MCF 10A (cell line): ENCODE results near the gene ZNF585A. TPM values are rescaled to one million over a fixed set of nuclear protein-coding genes. Genes with fewer than 3 reads are reported as not detected.
A peak's percentile ranks its signal among the peaks of the same experiment; 100 is the strongest.
"Not testable (repeated sequence)": the region's sequence is repeated elsewhere in the genome, so short reads cannot be mapped to it uniquely, and the experiment has no call there.

ENCODE experiments used
- BruUV-seq: library from RNA; stranded (reverse); fragments of 400-500 nt; replicated peaks from 2 replicates; lab custom pipeline; 2021; lab: Mats Ljungman, UMichigan
- CTCF ChIA-PET: fragments of 300-600 bp; sonication (Branson Sonifier 250); formaldehyde crosslinking; extraction: SDS; loops from one replicate; lab custom pipeline; 2021; ENCODE audit warnings: antibody characterized with exemption, inconsistent platforms; lab: Yijun Ruan, JAX
- POLR2A ChIA-PET: fragments of 300-600, 350-650 bp; sonication (Branson Sonifier 250); formaldehyde crosslinking; extraction: SDS; loops from one replicate; lab custom pipeline; 2020; ENCODE audit warnings: antibody characterized with exemption, inconsistent platforms; lab: Yijun Ruan, JAX
- DNase-seq: peaks from one replicate; pipeline ENCODE4 v3.0.0-alpha.2; 2018; ENCODE audit not compliant: unreplicated experiment
- H3K27ac Mint-ChIP-seq: one replicate; pipeline ENCODE4 v1.8.0; 2022; ENCODE audit warnings: mild to moderate bottlenecking, low read depth, mixed read lengths; ENCODE audit not compliant: unreplicated experiment
- H3K27me3 Mint-ChIP-seq: one replicate; pipeline ENCODE4 v1.8.0; 2022; ENCODE audit warnings: mixed read lengths; ENCODE audit not compliant: insufficient read depth, unreplicated experiment
- H3K36me3 Mint-ChIP-seq: one replicate; pipeline ENCODE4 v1.8.0; 2022; ENCODE audit warnings: mild to moderate bottlenecking, moderate library complexity, mixed read lengths; ENCODE audit not compliant: insufficient read depth, unreplicated experiment
- H3K4me1 Mint-ChIP-seq: one replicate; pipeline ENCODE4 v1.8.0; 2022; ENCODE audit warnings: mixed read lengths; ENCODE audit not compliant: insufficient read depth, unreplicated experiment
- H3K4me3 Mint-ChIP-seq: one replicate; pipeline ENCODE4 v1.8.0; 2022; ENCODE audit warnings: mild to moderate bottlenecking, moderate library complexity, mixed read lengths; ENCODE audit not compliant: unreplicated experiment
- H3K9me3 Mint-ChIP-seq: one replicate; pipeline ENCODE4 v1.8.0; 2022; ENCODE audit warnings: mixed read lengths; ENCODE audit not compliant: unreplicated experiment
- intact Hi-C: fragments of 100-400 bp; cut with micrococcal nuclease; formaldehyde crosslinking; loops from 2 replicates; pipeline ENCODE4 v1.14.1; 2022
- total RNA-seq: library from RNA; stranded (reverse); gene quantifications from 2 replicates; pipeline ENCODE4 v1.2.3, GENCODE V29; 2022
- TF ChIP-seq, protein P1 (sequence below): fragments of 200-600 bp; IDR thresholded peaks from one replicate; pipeline ENCODE4 v1.8.0; 2022; ENCODE audit warnings: antibody characterized with exemption, mild to moderate bottlenecking; ENCODE audit not compliant: unreplicated experiment

Gene ZNF585A
- total RNA-seq, 1 experiment from 2014 or later: 6.1 TPM

DNA sequence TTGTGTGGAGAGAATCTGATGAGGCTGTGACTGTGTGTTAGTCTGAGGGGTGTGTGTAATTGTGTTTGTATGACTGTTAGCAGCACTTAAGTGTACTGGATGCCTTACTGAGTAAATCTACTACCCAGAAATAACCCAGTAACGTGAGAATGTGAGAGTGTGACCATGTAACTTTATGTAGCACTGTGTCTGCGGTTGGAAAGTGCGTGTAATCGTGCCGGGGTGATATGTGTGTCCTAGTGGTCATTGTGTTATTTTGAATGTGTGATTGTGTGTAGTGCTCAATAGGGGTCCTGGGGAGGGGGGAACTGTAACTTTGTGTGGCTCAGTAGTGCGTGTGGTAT, 46.1 kb upstream of the ZNF585A start:
- BruUV-seq: TSS peak; percentile 75
- no peak for DNase-seq
- peak overlapping the region; percentile 89 for H3K4me3 Mint-ChIP-seq
- peaks cover 21% of the 10 kb centered on the region for H3K4me1 Mint-ChIP-seq
- TF ChIP-seq, protein P1, sequence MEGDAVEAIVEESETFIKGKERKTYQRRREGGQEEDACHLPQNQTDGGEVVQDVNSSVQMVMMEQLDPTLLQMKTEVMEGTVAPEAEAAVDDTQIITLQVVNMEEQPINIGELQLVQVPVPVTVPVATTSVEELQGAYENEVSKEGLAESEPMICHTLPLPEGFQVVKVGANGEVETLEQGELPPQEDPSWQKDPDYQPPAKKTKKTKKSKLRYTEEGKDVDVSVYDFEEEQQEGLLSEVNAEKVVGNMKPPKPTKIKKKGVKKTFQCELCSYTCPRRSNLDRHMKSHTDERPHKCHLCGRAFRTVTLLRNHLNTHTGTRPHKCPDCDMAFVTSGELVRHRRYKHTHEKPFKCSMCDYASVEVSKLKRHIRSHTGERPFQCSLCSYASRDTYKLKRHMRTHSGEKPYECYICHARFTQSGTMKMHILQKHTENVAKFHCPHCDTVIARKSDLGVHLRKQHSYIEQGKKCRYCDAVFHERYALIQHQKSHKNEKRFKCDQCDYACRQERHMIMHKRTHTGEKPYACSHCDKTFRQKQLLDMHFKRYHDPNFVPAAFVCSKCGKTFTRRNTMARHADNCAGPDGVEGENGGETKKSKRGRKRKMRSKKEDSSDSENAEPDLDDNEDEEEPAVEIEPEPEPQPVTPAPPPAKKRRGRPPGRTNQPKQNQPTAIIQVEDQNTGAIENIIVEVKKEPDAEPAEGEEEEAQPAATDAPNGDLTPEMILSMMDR: no peak
- peak overlapping the region; percentile 90 for H3K27ac Mint-ChIP-seq
- no peaks in the 10 kb centered on the region for H3K27me3 Mint-ChIP-seq
- H3K36me3 Mint-ChIP-seq: peaks cover 31% of the 10 kb centered on the region
- ChIA-PET POLR2A (interaction anchor here (0.7 kb wide), 1 partner anchor 729 kb away, joined by 3 read pairs; the partner anchor contains the start of gene ZNF566), CTCF (no interaction called here)
- no peaks in the 10 kb centered on the region for H3K9me3 Mint-ChIP-seq
- intact Hi-C loops: loop anchor here (5.0 to 10.0 kb wide), 6 partner anchors 46 to 844 kb away; partner anchors contain the start of genes ZFP14, ZNF420, ZNF461 and ZNF540

DNA sequence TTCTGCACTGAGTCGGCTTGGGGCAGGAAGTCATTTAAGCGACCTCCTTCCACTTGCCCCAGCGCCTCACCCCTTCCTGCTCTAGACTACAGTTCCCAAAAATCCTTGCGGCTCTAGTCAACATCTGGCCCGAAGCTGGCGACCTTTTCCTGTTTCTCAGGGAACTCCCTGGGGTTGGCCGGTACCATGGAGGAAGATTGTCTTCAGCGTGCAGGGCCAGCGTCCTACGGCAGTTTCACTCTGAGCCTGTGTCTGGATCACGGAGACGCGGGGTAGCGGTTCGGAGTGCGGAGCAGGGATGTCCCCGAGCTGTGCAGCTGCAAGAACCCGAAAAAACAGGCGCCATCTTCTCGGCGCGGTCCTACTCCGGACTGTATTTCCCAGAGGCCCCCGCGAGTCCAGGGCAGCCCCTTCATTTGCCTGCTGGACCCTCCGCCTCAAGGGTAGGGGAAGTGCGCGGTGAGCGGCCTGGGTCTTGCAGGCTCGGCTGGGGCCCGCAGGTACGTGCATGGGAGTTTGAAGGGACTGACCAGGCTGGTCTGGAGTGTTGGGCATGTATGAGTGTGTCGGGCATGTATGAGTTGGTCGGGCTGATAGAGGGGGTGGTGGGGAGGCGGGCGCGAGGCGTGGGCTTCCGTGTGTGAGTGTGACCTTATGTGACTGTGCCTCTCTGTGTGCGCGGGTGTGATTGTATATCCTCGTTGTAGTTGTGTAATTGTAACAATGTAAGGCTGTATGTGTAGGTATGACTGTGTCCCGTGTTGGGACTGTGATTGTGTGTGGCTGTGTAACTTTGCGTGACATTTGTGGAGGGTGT, 45.5 kb upstream of the ZNF585A start, which contains the start of gene ZNF383:
Gene ZNF383, plus strand, starts transcription at position 440 of the 817 bp plus-strand sequence. CDS start 12,240 bp downstream, outside the sequence.
- ChIA-PET CTCF (no interaction called here), POLR2A (interaction anchor here (0.6 to 1.8 kb wide), 21 partner anchors 9 to 1808 kb away, joined by 3 to 16 read pairs (median 4); partner anchors contain the start of genes FAM98C, POLR2I, TBCB and ZNF260)
- BruUV-seq: no TSS peak
- Mint-ChIP-seq H3K27me3 (no peaks in the 10 kb centered on the region), H3K27ac (peak within 1 kb of the TSS; percentile 90), H3K36me3 (peaks cover 31% of the 10 kb centered on the region), H3K4me3 (peak within 1 kb of the TSS; percentile 89), H3K9me3 (no peaks in the 10 kb centered on the region), H3K4me1 (peaks cover 21% of the 10 kb centered on the region)
- TF ChIP-seq, protein P1: no peak
- intact Hi-C loops: loop anchor here (5.0 to 10.0 kb wide), 6 partner anchors 46 to 843 kb away; partner anchors contain the start of genes ZFP14, ZNF420, ZNF461 and ZNF540
- DNase-seq: peak; percentile 92

DNA sequence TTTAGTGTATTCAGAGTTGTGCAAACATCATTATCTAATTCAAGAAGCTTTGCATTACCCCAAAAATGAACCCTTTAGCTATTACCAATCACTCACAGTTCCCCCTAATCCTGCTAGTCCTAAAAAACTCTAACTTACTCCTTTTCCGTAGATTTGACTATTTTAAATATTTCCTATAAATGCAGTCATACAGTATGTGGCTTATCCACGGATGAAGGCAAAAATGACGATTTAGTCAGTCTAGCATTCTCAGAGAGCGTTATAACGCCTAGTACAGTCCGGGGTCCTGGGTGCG, 44.9 kb upstream of the ZNF585A start:
- no peak for DNase-seq
- TF ChIP-seq, protein P1: no peak
- peaks cover 26% of the 10 kb centered on the region for H3K36me3 Mint-ChIP-seq
- peak overlapping the region; percentile 90 for H3K27ac Mint-ChIP-seq
- H3K4me3 Mint-ChIP-seq: peak overlapping the region; percentile 89
- ChIA-PET CTCF (no interaction called here), POLR2A (interaction anchor here (0.5 to 1.8 kb wide), 24 partner anchors 9 to 1808 kb away, joined by 3 to 16 read pairs (median 4); partner anchors contain the start of genes FAM98C, POLR2I, TBCB and ZNF260)
- peaks cover 21% of the 10 kb centered on the region for H3K4me1 Mint-ChIP-seq
- TSS peak; percentile 81 for BruUV-seq
- no peaks in the 10 kb centered on the region for H3K9me3 Mint-ChIP-seq
- H3K27me3 Mint-ChIP-seq: no peaks in the 10 kb centered on the region
- intact Hi-C loops: loop anchor here (5.0 to 10.0 kb wide), 6 partner anchors 45 to 843 kb away; partner anchors contain the start of genes ZFP14, ZNF420, ZNF461 and ZNF540

DNA sequence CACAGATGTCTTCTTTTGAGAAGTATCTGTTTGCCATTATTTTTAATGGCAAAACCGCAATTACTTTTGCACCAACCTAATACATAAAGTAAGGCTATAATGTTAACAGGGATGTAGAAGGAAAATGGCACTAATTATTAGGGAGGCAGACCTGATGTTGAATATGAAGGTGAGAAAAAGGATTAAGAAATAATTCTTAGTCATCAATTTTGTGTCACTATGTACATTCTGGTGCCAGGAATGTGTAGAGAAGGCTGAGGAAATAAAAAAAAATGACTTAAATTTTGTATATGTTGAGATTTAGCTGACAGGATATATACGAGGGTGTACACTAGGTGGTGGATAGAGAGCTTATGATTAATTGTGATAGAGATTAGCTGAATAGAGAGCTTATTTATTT, 25.3 kb upstream of the ZNF585A start:
- Mint-ChIP-seq H3K27ac (no peak overlapping the region), H3K4me3 (no peak overlapping the region), H3K9me3 (peaks cover 18% of the 10 kb centered on the region), H3K4me1 (no peaks in the 10 kb centered on the region), H3K36me3 (peaks cover 46% of the 10 kb centered on the region), H3K27me3 (no peaks in the 10 kb centered on the region)
- no TSS peak for BruUV-seq
- ChIA-PET CTCF (interaction anchor here (0.6 to 0.7 kb wide), 2 partner anchors 9 to 1135 kb away, joined by 3 read pairs; no protein-coding TSS in a partner anchor), POLR2A (interaction anchor here (0.6 kb wide), 1 partner anchor 368 kb away, joined by 3 read pairs; no protein-coding TSS in a partner anchor)
- TF ChIP-seq, protein P1: no peak
- intact Hi-C loops: no loop called here
- DNase-seq: no peak

DNA sequence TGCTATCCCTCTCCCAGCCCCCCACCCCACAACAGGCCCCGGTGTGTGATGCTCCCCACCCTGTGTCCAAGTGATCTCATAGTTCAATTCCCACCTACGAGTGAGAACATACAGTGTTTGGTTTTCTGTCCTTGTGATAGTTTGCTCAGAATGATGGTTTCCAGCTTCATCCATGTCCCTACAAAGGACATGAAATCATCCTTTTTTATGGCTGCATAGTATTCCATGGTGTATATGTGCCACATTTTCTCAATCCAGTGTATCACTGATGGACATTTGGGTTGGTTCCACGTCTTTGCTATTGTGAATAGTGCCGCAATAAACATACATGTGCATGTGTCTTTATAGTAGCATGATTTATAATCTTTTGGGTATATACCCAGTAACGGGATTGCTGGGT, 24.6 kb upstream of the ZNF585A start:
- not testable (repeated sequence) for H3K27me3 Mint-ChIP-seq
- peaks cover 43% of the 10 kb centered on the region for H3K36me3 Mint-ChIP-seq

DNA sequence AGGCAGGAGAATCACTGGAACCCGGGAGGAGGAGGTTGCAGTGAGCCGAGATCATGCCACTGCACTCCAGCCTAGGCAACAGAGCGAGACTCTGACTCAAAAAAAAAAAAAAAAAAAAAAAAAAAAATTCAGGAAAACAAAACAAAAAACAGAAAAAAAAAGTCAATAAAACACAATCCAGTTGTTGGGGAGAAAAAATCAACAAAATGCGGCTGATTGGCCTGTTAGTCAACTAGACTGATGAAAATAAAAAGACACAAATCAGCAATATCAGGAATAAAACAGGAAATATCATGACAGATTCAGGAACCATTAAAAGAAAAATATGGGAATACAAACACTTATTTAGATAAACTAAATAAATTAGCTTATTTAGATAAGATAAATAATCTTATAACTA, 22.8 kb upstream of the ZNF585A start:
- H3K4me3 Mint-ChIP-seq, H3K4me1 Mint-ChIP-seq, DNase-seq, BruUV-seq, intact Hi-C loops, CTCF ChIA-PET, H3K27me3 Mint-ChIP-seq, H3K27ac Mint-ChIP-seq, POLR2A ChIA-PET: not testable (repeated sequence)
- peaks cover 52% of the 10 kb centered on the region for H3K36me3 Mint-ChIP-seq
- H3K9me3 Mint-ChIP-seq: peaks cover 24% of the 10 kb centered on the region

More for the DNA sequence above, 24.6 kb upstream of the ZNF585A start:
- H3K4me1 Mint-ChIP-seq, H3K4me3 Mint-ChIP-seq, BruUV-seq, DNase-seq, CTCF ChIA-PET, H3K27ac Mint-ChIP-seq, intact Hi-C loops, POLR2A ChIA-PET: not testable (repeated sequence)
- peaks cover 20% of the 10 kb centered on the region for H3K9me3 Mint-ChIP-seq
